Liver (tissue), 9 donors: ENCODE results near the gene TMEM39B. TPM values are rescaled to one million over a fixed set of nuclear protein-coding genes. Genes with fewer than 3 reads are reported as not detected.

Experiments used
- DNase-seq: peaks from one replicate; pipeline ENCODE4 v3.0.0-alpha.2; 2017; ENCODE audit warnings: low spot score
- H3K27ac ChIP-seq, 2 donors: one replicate each; pipeline ENCODE4 v1.7.0; 2013; ENCODE audit warnings: inconsistent platforms in 2 of 2, low read length in 2 of 2, control low read depth in 1 of 2, low read depth in 1 of 2, mild to moderate bottlenecking in 1 of 2
- H3K27me3 ChIP-seq, 4 donors: one replicate each; pipeline versions ENCODE4 v1.6.1 to v1.7.0; 2013; ENCODE audit warnings: low read length in 3 of 4, inconsistent platforms in 1 of 4, mild to moderate bottlenecking in 1 of 4, moderate library complexity in 1 of 4; ENCODE audit not compliant: control insufficient read depth in 4 of 4, insufficient read depth in 4 of 4
- H3K36me3 ChIP-seq, 4 donors: one replicate each; pipeline versions ENCODE4 v1.6.1 to v1.7.0; 2013; ENCODE audit warnings: low read length in 3 of 4, mild to moderate bottlenecking in 3 of 4, low read depth in 1 of 4, moderate library complexity in 1 of 4; ENCODE audit not compliant: control insufficient read depth in 4 of 4, insufficient read depth in 3 of 4
- H3K4me1 ChIP-seq, 4 donors: one replicate each; pipeline versions ENCODE4 v1.6.1 to v1.7.0; 2013; ENCODE audit warnings: low read length in 3 of 4, mild to moderate bottlenecking in 3 of 4, moderate library complexity in 1 of 4; ENCODE audit not compliant: control insufficient read depth in 4 of 4, insufficient read depth in 4 of 4
- H3K4me3 ChIP-seq, 3 donors: one replicate each; pipeline versions ENCODE4 v1.6.1 to v1.7.0; 2013; ENCODE audit warnings: low read length in 3 of 3, control low read depth in 1 of 3, low read depth in 1 of 3, mild to moderate bottlenecking in 1 of 3
- H3K9ac ChIP-seq, 2 donors: one replicate each; pipeline ENCODE4 v1.7.0; 2013; ENCODE audit warnings: low read length in 2 of 2, mild to moderate bottlenecking in 2 of 2, moderate library complexity in 2 of 2, control low read depth in 1 of 2, low read depth in 1 of 2
- H3K9me3 ChIP-seq, 4 donors: one replicate each; pipeline versions ENCODE4 v1.6.1 to v1.7.0; 2013; ENCODE audit warnings: low read length in 3 of 4; ENCODE audit not compliant: control insufficient read depth in 4 of 4
- EGR1 ChIP-seq, 2 donors: IDR thresholded peaks; 2 replicates each; pipeline ENCODE4 v1.6.1; 2016 to 2018; ENCODE audit warnings: antibody characterized with exemption in 2 of 2, low read depth in 2 of 2
- FOXA1 ChIP-seq: IDR thresholded peaks from 2 replicates; pipeline ENCODE4 v1.6.1; 2016; ENCODE audit warnings: antibody characterized with exemption
- FOXA2 ChIP-seq: IDR thresholded peaks from 2 replicates; pipeline ENCODE4 v1.6.1; 2016; ENCODE audit warnings: antibody characterized with exemption
- GABPA ChIP-seq, 2 donors: IDR thresholded peaks in 1 of 2; conservative IDR thresholded peaks in 1 of 2; 2 replicates each; pipeline ENCODE4 v1.6.1; 2016; ENCODE audit warnings: antibody characterized with exemption in 2 of 2, mild to moderate bottlenecking in 1 of 2, moderate library complexity in 1 of 2
- HNF4A ChIP-seq, 2 donors: conservative IDR thresholded peaks; 2 replicates each; pipeline ENCODE4 v1.6.1; 2016; ENCODE audit warnings: antibody characterized with exemption in 2 of 2, mild to moderate bottlenecking in 2 of 2
- HNF4G ChIP-seq: IDR thresholded peaks from 2 replicates; pipeline ENCODE4 v1.6.1; 2016; ENCODE audit warnings: antibody characterized with exemption
- JUND ChIP-seq, 2 donors: IDR thresholded peaks; 2 replicates each; pipeline ENCODE4 v1.6.1; 2016; ENCODE audit warnings: antibody characterized with exemption in 2 of 2
- NR2F2 ChIP-seq: IDR thresholded peaks from 2 replicates; pipeline ENCODE4 v1.6.1; 2016; ENCODE audit warnings: antibody characterized with exemption
- RAD21 ChIP-seq, 2 donors: IDR thresholded peaks; 2 replicates each; pipeline ENCODE4 v1.6.1; 2016; ENCODE audit warnings: antibody characterized with exemption in 2 of 2, mild to moderate bottlenecking in 2 of 2
- RXRA ChIP-seq, 2 donors: IDR thresholded peaks; 2 replicates each; pipeline ENCODE4 v1.6.1; 2017 to 2018; ENCODE audit warnings: antibody characterized with exemption in 2 of 2, mild to moderate bottlenecking in 1 of 2
- SP1 ChIP-seq: IDR thresholded peaks from 2 replicates; pipeline ENCODE4 v1.6.1; 2018; ENCODE audit warnings: antibody characterized with exemption, mild to moderate bottlenecking
- TAF1 ChIP-seq: conservative IDR thresholded peaks from 2 replicates; pipeline ENCODE4 v1.6.1; 2016; ENCODE audit warnings: antibody characterized with exemption, mild to moderate bottlenecking
- YY1 ChIP-seq: IDR thresholded peaks from 2 replicates; pipeline ENCODE4 v1.6.1; 2016; ENCODE audit warnings: antibody characterized with exemption, mild to moderate bottlenecking
- WGBS: extraction: QIAGEN DNeasy Blood & Tissue Kit; methylation state at CpG from one replicate; pipeline ENCODE4 v1.1.7; 2013; 5-methylcytosine and 5-hydroxymethylcytosine counted together
- polyA plus RNA-seq, 2 donors: library from polyadenylated mRNA; stranded (reverse) in 1 of 2; unstranded in 1 of 2; fragments of 200-250 nt in 1 of 2; fragments of >200 nt in 1 of 2; fragmentation: Nextera tagmentation in 1 of 2; extraction: Ambion mirVana in 1 of 2; gene quantifications; one replicate each; pipeline versions ENCODE4 v1.2.1 to v1.2.3, GENCODE V29; 2013 to 2015
- total RNA-seq, 2 donors: library from RNA; depleted of rRNA; stranded (reverse); fragments of >200 nt; gene quantifications; one replicate each; pipeline ENCODE4 v1.2.3, GENCODE V29; 2014
- TF ChIP-seq, protein P1 (sequence below): IDR thresholded peaks from 2 replicates; pipeline ENCODE4 v1.6.1; 2016; ENCODE audit warnings: antibody characterized with exemption, mild to moderate bottlenecking
- TF ChIP-seq, protein P2 (sequence below): IDR thresholded peaks from 2 replicates; pipeline ENCODE4 v1.6.1; 2016; ENCODE audit warnings: antibody characterized with exemption
- TF ChIP-seq, protein P3 (sequence below): IDR thresholded peaks from 2 replicates; pipeline ENCODE4 v1.6.1; 2016; ENCODE audit warnings: antibody characterized with exemption
- TF ChIP-seq, protein P4 (sequence below): fragments of 150-350 bp; IDR thresholded peaks from 2 replicates; pipeline ENCODE4 v1.5.1; 2017; ENCODE audit warnings: improper control_type of control experiment, low read depth, low read length; ENCODE audit not compliant: missing input control
- TF ChIP-seq, protein P5 (sequence below): IDR thresholded peaks from 2 replicates; pipeline ENCODE4 v1.6.1; 2016; ENCODE audit warnings: antibody characterized with exemption
- donor health status: healthy.
- donor health status: healthy.
- donor health status: healthy.
- donor health status: healthy.
- donor health status: healthy.

Gene TMEM39B
- total and polyA plus RNA-seq, 4 donors, result 3.0 to 8.1 (median 5.9) TPM

DNA sequence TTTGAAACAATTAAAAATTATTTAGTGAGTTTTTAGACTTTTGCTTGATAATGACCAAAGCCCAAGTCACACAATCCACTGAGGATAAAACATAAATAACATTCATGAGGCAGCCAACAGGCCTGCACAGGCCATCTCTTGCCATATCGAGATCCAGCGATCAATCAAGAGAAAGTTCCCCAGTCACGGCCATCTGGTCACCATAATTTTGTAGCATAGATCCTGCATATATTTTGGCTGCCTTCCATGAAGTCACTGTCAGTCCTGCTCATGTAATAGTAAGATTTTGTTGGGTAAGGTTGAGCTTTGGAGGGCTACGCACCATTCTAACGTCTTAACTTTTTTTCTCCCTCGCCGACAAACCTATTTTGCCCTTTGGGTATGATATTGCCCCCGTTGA, 52.6 kb downstream of the TMEM39B start:
- Histone ChIP-seq H3K4me3 (no peak overlapping the region), H3K27me3 (no peaks in the 10 kb centered on the region), H3K4me1 (peaks cover 0 to 3% (median under 1%) of the 10 kb centered on the region in 4 donors), H3K9me3 (no peaks in the 10 kb centered on the region), H3K27ac (no peak overlapping the region), H3K9ac (no peak overlapping the region), H3K36me3 (peaks cover 0 to 2% (median 0%) of the 10 kb centered on the region in 4 donors)
- no peak for DNase-seq
- TF ChIP-seq EGR1 (IDR thresholded peaks at IDR 0.05; ENCODE audit: low read depth in 2 of 2) (no peak), HNF4A (conservative IDR thresholded peaks at IDR 0.05) (no peak), NR2F2 (no peak), TAF1 (no peak), JUND (IDR thresholded peaks at IDR 0.05) (no peak), GABPA (IDR thresholded peaks at IDR 0.05 in 1 of 2, conservative IDR thresholded peaks at IDR 0.05 in 1 of 2) (no peak), FOXA2 (no peak), FOXA1 (no peak), HNF4G (no peak), RAD21 (IDR thresholded peaks at IDR 0.05) (no peak), RXRA (IDR thresholded peaks at IDR 0.05) (no peak), YY1 (no peak), SP1 (no peak)
- TF ChIP-seq, protein P1, sequence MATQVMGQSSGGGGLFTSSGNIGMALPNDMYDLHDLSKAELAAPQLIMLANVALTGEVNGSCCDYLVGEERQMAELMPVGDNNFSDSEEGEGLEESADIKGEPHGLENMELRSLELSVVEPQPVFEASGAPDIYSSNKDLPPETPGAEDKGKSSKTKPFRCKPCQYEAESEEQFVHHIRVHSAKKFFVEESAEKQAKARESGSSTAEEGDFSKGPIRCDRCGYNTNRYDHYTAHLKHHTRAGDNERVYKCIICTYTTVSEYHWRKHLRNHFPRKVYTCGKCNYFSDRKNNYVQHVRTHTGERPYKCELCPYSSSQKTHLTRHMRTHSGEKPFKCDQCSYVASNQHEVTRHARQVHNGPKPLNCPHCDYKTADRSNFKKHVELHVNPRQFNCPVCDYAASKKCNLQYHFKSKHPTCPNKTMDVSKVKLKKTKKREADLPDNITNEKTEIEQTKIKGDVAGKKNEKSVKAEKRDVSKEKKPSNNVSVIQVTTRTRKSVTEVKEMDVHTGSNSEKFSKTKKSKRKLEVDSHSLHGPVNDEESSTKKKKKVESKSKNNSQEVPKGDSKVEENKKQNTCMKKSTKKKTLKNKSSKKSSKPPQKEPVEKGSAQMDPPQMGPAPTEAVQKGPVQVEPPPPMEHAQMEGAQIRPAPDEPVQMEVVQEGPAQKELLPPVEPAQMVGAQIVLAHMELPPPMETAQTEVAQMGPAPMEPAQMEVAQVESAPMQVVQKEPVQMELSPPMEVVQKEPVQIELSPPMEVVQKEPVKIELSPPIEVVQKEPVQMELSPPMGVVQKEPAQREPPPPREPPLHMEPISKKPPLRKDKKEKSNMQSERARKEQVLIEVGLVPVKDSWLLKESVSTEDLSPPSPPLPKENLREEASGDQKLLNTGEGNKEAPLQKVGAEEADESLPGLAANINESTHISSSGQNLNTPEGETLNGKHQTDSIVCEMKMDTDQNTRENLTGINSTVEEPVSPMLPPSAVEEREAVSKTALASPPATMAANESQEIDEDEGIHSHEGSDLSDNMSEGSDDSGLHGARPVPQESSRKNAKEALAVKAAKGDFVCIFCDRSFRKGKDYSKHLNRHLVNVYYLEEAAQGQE, result no peak
- TF ChIP-seq, protein P2, sequence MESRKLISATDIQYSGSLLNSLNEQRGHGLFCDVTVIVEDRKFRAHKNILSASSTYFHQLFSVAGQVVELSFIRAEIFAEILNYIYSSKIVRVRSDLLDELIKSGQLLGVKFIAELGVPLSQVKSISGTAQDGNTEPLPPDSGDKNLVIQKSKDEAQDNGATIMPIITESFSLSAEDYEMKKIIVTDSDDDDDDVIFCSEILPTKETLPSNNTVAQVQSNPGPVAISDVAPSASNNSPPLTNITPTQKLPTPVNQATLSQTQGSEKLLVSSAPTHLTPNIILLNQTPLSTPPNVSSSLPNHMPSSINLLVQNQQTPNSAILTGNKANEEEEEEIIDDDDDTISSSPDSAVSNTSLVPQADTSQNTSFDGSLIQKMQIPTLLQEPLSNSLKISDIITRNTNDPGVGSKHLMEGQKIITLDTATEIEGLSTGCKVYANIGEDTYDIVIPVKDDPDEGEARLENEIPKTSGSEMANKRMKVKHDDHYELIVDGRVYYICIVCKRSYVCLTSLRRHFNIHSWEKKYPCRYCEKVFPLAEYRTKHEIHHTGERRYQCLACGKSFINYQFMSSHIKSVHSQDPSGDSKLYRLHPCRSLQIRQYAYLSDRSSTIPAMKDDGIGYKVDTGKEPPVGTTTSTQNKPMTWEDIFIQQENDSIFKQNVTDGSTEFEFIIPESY, result no peak
- TF ChIP-seq, protein P3, sequence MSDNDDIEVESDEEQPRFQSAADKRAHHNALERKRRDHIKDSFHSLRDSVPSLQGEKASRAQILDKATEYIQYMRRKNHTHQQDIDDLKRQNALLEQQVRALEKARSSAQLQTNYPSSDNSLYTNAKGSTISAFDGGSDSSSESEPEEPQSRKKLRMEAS, result no peak
- TF ChIP-seq, protein P4, sequence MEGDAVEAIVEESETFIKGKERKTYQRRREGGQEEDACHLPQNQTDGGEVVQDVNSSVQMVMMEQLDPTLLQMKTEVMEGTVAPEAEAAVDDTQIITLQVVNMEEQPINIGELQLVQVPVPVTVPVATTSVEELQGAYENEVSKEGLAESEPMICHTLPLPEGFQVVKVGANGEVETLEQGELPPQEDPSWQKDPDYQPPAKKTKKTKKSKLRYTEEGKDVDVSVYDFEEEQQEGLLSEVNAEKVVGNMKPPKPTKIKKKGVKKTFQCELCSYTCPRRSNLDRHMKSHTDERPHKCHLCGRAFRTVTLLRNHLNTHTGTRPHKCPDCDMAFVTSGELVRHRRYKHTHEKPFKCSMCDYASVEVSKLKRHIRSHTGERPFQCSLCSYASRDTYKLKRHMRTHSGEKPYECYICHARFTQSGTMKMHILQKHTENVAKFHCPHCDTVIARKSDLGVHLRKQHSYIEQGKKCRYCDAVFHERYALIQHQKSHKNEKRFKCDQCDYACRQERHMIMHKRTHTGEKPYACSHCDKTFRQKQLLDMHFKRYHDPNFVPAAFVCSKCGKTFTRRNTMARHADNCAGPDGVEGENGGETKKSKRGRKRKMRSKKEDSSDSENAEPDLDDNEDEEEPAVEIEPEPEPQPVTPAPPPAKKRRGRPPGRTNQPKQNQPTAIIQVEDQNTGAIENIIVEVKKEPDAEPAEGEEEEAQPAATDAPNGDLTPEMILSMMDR, result no peak
- TF ChIP-seq, protein P5, sequence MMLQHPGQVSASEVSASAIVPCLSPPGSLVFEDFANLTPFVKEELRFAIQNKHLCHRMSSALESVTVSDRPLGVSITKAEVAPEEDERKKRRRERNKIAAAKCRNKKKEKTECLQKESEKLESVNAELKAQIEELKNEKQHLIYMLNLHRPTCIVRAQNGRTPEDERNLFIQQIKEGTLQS, result no peak
- 93% methylated on average over 8 of the region's 8 CpGs for WGBS
